Adrenal gland (tissue), 5 donors: Measurements from ENCODE around the gene CAVIN4.

Experiments
- CTCF ChIP-seq, 6 experiments: fragments of 450-650 bp in 4 of 6; fragments of 200-600 bp in 2 of 6; sonication (generic) in 1 of 6; IDR thresholded peaks; 1 replicate in 5 of 6; 2 replicates in 1 of 6; pipeline versions ENCODE4 v1.5.1 to v1.8.0; 2016 to 2021; ENCODE audit warnings: antibody characterized with exemption in 6 of 6, mild to moderate bottlenecking in 2 of 6, moderate library complexity in 1 of 6
- POLR2A ChIP-seq, 2 donors: fragments of 450-650 bp; IDR thresholded peaks; one replicate each; pipeline ENCODE4 v1.6.1; 2017; ENCODE audit warnings: antibody characterized with exemption in 2 of 2, mild to moderate bottlenecking in 2 of 2, moderate library complexity in 1 of 2
- donor health status: DM: no; HTN: no; CAD: no.

GRCh38 chr9:100601216-100601615 lies 23.3 kb downstream of the CAVIN4 start:
- TF ChIP-seq CTCF (IDR thresholded peaks at IDR 0.05) (peak; percentile 30 to 54 (median 40)), POLR2A (IDR thresholded peaks at IDR 0.05) (no peak)
